ENCODE results near the gene TEPSIN. TPM values are rescaled to one million over a fixed set of nuclear protein-coding genes. Genes with fewer than 3 reads are reported as not detected.

Gene TEPSIN
- total and polyA plus RNA-seq, 4 donors: 3.2 to 22.9 (median 10.7) TPM

- Histone ChIP-seq H3K36me3 (ENCODE audit: control insufficient read depth in 4 of 4, insufficient read depth in 3 of 4, low read depth in 1 of 4, low read length in 3 of 4) (no peaks in the 10 kb centered on the region), H3K4me1 (ENCODE audit: control insufficient read depth in 4 of 4, insufficient read depth in 4 of 4, low read length in 3 of 4) (no peaks in the 10 kb centered on the region), H3K4me3 (ENCODE audit: low read depth in 1 of 3, low read length in 3 of 3) (no peak overlapping the region), H3K27me3 (ENCODE audit: control insufficient read depth in 4 of 4, insufficient read depth in 4 of 4, low read length in 3 of 4) (no peaks in the 10 kb centered on the region), H3K9ac (ENCODE audit: low read depth in 1 of 2, low read length in 2 of 2) (no peak overlapping the region), H3K27ac (ENCODE audit: low read depth in 1 of 2, low read length in 2 of 2) (no peak overlapping the region), H3K9me3 (ENCODE audit: control insufficient read depth in 4 of 4, low read length in 3 of 4) (no peaks in the 10 kb centered on the region)
- TF ChIP-seq YY1 (IDR thresholded peaks at IDR 0.05) (no peak), SP1 (IDR thresholded peaks at IDR 0.05) (no peak), JUND (IDR thresholded peaks at IDR 0.05) (no peak), FOXA1 (IDR thresholded peaks at IDR 0.05) (no peak), NR2F2 (IDR thresholded peaks at IDR 0.05) (no peak), HNF4A (conservative IDR thresholded peaks at IDR 0.05) (no peak)
- TF ChIP-seq, protein P1, sequence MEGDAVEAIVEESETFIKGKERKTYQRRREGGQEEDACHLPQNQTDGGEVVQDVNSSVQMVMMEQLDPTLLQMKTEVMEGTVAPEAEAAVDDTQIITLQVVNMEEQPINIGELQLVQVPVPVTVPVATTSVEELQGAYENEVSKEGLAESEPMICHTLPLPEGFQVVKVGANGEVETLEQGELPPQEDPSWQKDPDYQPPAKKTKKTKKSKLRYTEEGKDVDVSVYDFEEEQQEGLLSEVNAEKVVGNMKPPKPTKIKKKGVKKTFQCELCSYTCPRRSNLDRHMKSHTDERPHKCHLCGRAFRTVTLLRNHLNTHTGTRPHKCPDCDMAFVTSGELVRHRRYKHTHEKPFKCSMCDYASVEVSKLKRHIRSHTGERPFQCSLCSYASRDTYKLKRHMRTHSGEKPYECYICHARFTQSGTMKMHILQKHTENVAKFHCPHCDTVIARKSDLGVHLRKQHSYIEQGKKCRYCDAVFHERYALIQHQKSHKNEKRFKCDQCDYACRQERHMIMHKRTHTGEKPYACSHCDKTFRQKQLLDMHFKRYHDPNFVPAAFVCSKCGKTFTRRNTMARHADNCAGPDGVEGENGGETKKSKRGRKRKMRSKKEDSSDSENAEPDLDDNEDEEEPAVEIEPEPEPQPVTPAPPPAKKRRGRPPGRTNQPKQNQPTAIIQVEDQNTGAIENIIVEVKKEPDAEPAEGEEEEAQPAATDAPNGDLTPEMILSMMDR (IDR thresholded peaks at IDR 0.05; ENCODE audit: low read depth, low read length, missing input control): no peak
- DNase-seq (ENCODE audit: low spot score): no peak
- 92% methylated on average over 10 of the region's 10 CpGs for WGBS
Measured at GRCh38 chr17:81183316-81183715, 55.5 kb downstream of the TEPSIN start.

- TF ChIP-seq FOXA2 (IDR thresholded peaks at IDR 0.05) (no peak), SP1 (IDR thresholded peaks at IDR 0.05) (no peak), HNF4G (IDR thresholded peaks at IDR 0.05) (no peak)
- TF ChIP-seq, protein P2, sequence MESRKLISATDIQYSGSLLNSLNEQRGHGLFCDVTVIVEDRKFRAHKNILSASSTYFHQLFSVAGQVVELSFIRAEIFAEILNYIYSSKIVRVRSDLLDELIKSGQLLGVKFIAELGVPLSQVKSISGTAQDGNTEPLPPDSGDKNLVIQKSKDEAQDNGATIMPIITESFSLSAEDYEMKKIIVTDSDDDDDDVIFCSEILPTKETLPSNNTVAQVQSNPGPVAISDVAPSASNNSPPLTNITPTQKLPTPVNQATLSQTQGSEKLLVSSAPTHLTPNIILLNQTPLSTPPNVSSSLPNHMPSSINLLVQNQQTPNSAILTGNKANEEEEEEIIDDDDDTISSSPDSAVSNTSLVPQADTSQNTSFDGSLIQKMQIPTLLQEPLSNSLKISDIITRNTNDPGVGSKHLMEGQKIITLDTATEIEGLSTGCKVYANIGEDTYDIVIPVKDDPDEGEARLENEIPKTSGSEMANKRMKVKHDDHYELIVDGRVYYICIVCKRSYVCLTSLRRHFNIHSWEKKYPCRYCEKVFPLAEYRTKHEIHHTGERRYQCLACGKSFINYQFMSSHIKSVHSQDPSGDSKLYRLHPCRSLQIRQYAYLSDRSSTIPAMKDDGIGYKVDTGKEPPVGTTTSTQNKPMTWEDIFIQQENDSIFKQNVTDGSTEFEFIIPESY (IDR thresholded peaks at IDR 0.05): no peak
- H3K9me3 ChIP-seq (ENCODE audit: control insufficient read depth in 4 of 4, low read length in 3 of 4): no peaks in the 10 kb centered on the region
- no peak overlapping the region for H3K27ac ChIP-seq (ENCODE audit: low read depth in 1 of 2, low read length in 2 of 2)
- DNase-seq (ENCODE audit: low spot score): no peak
- no peak overlapping the region for H3K9ac ChIP-seq (ENCODE audit: low read depth in 1 of 2, low read length in 2 of 2)
- WGBS: 88% methylated on average over 5 of the region's 5 CpGs
- H3K27me3 ChIP-seq (ENCODE audit: control insufficient read depth in 4 of 4, insufficient read depth in 4 of 4, low read length in 3 of 4): no peaks in the 10 kb centered on the region
- H3K4me3 ChIP-seq (ENCODE audit: low read depth in 1 of 3, low read length in 3 of 3): no peak overlapping the region
- H3K36me3 ChIP-seq (ENCODE audit: control insufficient read depth in 4 of 4, insufficient read depth in 3 of 4, low read depth in 1 of 4, low read length in 3 of 4): no peaks in the 10 kb centered on the region
- no peaks in the 10 kb centered on the region for H3K4me1 ChIP-seq (ENCODE audit: control insufficient read depth in 4 of 4, insufficient read depth in 4 of 4, low read length in 3 of 4)
Measured at GRCh38 chr17:81182596-81182995, 56.3 kb downstream of the TEPSIN start.

DNA sequence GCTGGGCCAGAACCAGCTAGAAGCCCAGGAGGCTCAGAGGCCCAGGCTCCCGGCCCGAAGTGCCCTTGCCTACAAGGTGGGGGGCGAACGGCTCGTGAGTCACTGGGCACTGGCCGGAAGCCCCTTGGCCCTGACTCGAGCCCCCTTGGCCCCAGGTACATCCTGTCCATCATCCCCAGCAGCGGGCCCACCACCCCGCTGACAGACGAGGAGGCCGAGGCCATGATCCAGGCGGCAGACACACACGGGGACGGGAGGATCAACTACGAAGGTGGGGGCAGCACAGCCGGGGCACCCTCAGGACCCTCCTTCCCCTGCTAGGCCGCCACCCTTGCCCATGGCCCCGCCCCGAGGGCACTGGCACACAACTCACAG, 57.1 kb downstream of the TEPSIN start:
- Histone ChIP-seq H3K36me3 (ENCODE audit: control insufficient read depth in 4 of 4, insufficient read depth in 3 of 4, low read depth in 1 of 4, low read length in 3 of 4) (no peaks in the 10 kb centered on the region), H3K27me3 (ENCODE audit: control insufficient read depth in 4 of 4, insufficient read depth in 4 of 4, low read length in 3 of 4) (no peaks in the 10 kb centered on the region), H3K9me3 (ENCODE audit: control insufficient read depth in 4 of 4, low read length in 3 of 4) (no peaks in the 10 kb centered on the region), H3K27ac (ENCODE audit: low read depth in 1 of 2, low read length in 2 of 2) (no peak overlapping the region), H3K4me3 (ENCODE audit: low read depth in 1 of 3, low read length in 3 of 3) (no peak overlapping the region), H3K9ac (ENCODE audit: low read depth in 1 of 2, low read length in 2 of 2) (no peak overlapping the region), H3K4me1 (ENCODE audit: control insufficient read depth in 4 of 4, insufficient read depth in 4 of 4, low read length in 3 of 4) (no peaks in the 10 kb centered on the region)
- 97% methylated on average over 19 of the region's 19 CpGs for WGBS
- no peak for DNase-seq (ENCODE audit: low spot score)
- TF ChIP-seq MAX (IDR thresholded peaks at IDR 0.05) (no peak), EGR1 (IDR thresholded peaks at IDR 0.05; ENCODE audit: low read depth in 2 of 2) (no peak), NR2F2 (IDR thresholded peaks at IDR 0.05) (no peak), SP1 (IDR thresholded peaks at IDR 0.05) (no peak), HNF4A (conservative IDR thresholded peaks at IDR 0.05) (no peak), RAD21 (IDR thresholded peaks at IDR 0.05) (no peak), RXRA (IDR thresholded peaks at IDR 0.05) (no peak), TAF1 (conservative IDR thresholded peaks at IDR 0.05) (no peak), HNF4G (IDR thresholded peaks at IDR 0.05) (no peak), FOXA1 (IDR thresholded peaks at IDR 0.05) (no peak), GABPA (IDR thresholded peaks at IDR 0.05 in 1 of 2, conservative IDR thresholded peaks at IDR 0.05 in 1 of 2) (no peak), FOXA2 (IDR thresholded peaks at IDR 0.05) (no peak)
- TF ChIP-seq, protein P3, sequence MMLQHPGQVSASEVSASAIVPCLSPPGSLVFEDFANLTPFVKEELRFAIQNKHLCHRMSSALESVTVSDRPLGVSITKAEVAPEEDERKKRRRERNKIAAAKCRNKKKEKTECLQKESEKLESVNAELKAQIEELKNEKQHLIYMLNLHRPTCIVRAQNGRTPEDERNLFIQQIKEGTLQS (IDR thresholded peaks at IDR 0.05): no peak
- TF ChIP-seq, protein P2 (IDR thresholded peaks at IDR 0.05): no peak
- TF ChIP-seq, protein P1 (IDR thresholded peaks at IDR 0.05; ENCODE audit: low read depth, low read length, missing input control): no peak
